ENCODE measurements around the gene MXRA5.
"Not testable (repeated sequence)": the region's sequence is repeated elsewhere in the genome, so short reads cannot be mapped to it uniquely, and the experiment has no call there.

Gene MXRA5

DNA sequence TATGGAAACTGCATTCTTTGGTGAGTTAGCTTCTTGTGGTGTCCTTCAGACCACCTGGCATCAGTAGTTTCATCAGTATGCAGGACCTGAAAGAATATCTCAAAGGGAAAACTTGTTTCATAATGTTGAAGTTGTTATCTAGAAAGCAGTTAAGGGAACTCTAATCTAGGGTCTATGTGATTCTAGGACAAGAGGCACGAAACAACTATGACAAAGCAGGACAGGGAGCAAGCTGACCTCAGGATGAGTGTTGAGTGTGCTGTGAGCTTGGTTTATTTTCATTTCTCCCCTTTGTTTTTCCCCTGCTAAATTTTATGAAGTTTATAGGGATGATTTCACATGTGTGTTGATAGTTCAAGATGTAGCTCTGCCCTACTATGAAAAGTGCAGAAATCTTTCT, 65.7 kb downstream of the MXRA5 start:
- peaks cover 7% of the 10 kb centered on the region for H3K9me3 Mint-ChIP-seq
- no peak overlapping the region for H3K27ac Mint-ChIP-seq

DNA sequence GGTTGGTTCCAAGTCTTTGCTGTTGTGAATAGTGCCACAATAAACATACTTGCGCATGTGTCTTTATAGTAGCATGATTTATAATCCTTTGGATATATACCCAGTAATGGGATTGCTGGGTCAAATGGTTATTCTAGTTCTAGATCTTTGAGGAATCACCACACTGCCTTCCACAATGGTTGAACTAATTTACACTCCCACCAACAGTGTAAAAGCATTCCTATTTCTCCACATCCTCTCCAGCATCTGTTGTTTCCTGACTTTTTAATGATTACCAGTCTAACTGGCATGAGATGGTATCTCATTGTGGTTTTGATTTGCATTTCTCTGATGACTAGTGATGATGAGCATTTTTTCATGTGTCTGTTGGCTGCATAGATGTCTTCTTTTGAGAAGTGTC, 72.8 kb downstream of the MXRA5 start:
- ATAC-seq; H3K27ac Mint-ChIP-seq; H3K9me3 Mint-ChIP-seq; H3K4me3 Mint-ChIP-seq; H3K36me3 Mint-ChIP-seq; DNase-seq (ENCODE audit: low spot score in 2 of 2); H3K4me1 Mint-ChIP-seq: not testable (repeated sequence)

More for the DNA sequence above, 65.7 kb downstream of the MXRA5 start:
- Mint-ChIP-seq H3K4me1 (no peaks in the 10 kb centered on the region), H3K4me3 (no peak overlapping the region), H3K36me3 (no peaks in the 10 kb centered on the region)
- no peak for DNase-seq (ENCODE audit: low spot score in 2 of 2)
- ATAC-seq, result no peak

DNA sequence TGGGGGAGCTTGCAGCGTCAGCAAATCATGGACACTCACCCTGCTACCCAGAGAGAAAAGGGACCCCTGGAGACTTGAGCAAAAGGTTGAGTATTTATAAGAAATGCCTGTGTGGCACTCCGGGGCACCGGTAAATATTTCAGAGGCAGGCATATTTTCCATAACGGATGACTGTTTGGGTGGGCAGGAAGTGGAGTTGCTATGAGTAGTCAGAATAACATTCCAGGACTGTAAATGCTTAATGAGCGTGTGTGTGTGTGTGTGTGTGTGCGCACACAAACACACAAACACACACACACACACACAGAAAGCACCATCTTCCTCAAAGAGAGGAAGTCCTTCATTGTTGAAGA, 74.6 kb downstream of the MXRA5 start:
- ATAC-seq (no peak), DNase-seq (ENCODE audit: low spot score in 2 of 2) (no peak)
- Mint-ChIP-seq H3K4me3 (no peak overlapping the region), H3K9me3 (no peaks in the 10 kb centered on the region), H3K27ac (no peak overlapping the region), H3K36me3 (no peaks in the 10 kb centered on the region), H3K4me1 (no peaks in the 10 kb centered on the region)

DNA sequence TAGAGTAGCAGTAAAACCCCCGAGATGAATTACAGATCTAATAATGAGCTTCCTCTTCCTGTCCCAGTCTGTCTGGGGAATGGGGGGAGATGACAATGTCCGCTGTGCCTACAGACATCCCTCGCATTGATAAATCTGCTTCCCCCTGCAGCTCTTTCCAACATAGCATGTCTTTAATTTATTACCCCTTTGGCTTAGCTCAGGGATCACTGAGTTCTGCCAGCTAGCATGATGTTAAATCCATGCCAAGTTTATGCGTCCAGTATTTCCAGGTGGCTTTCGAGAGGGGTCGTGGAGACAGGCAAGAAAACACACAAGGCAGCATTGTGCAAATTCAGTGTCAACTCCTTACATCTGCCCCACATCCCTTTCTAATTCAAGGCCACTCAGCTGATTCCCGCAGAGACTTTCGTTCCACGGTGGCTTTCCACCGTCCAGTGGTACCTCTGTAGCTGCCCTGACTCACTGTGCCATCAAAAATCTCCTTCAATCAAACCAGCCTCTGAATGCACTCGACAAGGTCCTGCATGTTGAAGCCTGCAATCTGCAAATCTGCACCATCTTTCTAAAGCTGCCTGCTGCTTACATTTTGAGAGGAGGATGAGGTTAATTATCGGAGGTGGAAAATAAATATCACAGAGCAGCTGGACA, 75.1 kb downstream of the MXRA5 start:
- H3K27ac Mint-ChIP-seq, result no peak overlapping the region
- ATAC-seq (no peak), DNase-seq (ENCODE audit: low spot score in 2 of 2) (no peak)
- no peaks in the 10 kb centered on the region for H3K4me1 Mint-ChIP-seq
- H3K9me3 Mint-ChIP-seq, result no peaks in the 10 kb centered on the region
- no peaks in the 10 kb centered on the region for H3K36me3 Mint-ChIP-seq
- no peak overlapping the region for H3K4me3 Mint-ChIP-seq

DNA sequence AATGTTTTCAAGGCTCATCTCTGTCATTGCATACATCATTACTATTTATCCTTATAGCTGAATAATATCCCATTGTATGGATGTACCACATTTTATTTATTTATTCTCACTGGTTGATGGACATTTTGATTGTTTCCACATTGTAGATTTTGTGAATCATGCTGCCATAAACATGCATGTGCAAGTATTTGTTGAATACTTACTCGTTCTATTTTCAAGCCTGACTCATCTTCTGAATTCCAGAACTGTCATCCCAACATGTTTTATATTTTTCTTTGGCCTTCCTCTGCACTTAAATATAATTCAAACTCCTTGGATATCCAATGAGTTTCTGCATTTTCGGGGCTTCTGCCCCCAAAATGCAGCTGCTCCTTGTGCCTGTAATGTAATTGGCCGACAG, 77.6 kb downstream of the MXRA5 start:
- no peaks in the 10 kb centered on the region for H3K36me3 Mint-ChIP-seq
- no peak overlapping the region for H3K4me3 Mint-ChIP-seq
- no peaks in the 10 kb centered on the region for H3K4me1 Mint-ChIP-seq

DNA sequence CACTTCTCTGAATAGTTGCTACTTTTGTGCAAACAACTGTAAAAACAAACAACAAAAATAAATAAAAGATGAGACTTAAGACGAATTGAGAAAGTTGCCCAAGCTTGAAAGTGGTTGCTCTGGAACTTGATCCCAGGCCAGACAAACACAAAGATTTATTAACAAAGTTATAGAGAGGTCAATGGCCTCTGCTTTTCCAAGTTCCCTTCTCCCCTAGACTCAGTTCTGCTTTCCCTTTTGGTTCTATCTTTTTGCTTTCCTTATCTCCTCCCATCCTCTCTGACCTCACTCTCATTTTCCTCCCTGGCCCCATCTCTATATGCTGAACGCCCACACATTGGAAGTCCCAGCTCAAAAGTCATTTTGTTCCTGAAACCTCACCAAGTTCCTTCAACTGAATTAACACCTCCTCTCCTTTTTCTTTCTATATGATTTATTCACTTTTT, 82.7 kb downstream of the MXRA5 start:
- H3K36me3 Mint-ChIP-seq, result no peaks in the 10 kb centered on the region
- H3K27ac Mint-ChIP-seq, result no peak overlapping the region
- DNase-seq (ENCODE audit: low spot score in 2 of 2), result no peak
- no peak overlapping the region for H3K4me3 Mint-ChIP-seq
- no peaks in the 10 kb centered on the region for H3K4me1 Mint-ChIP-seq
- peaks cover 3% of the 10 kb centered on the region for H3K9me3 Mint-ChIP-seq
- ATAC-seq, result no peak

More for the DNA sequence above, 77.6 kb downstream of the MXRA5 start:
- Mint-ChIP-seq H3K27ac (no peak overlapping the region), H3K9me3 (peaks cover 1% of the 10 kb centered on the region)
- ATAC-seq (no peak), DNase-seq (ENCODE audit: low spot score in 2 of 2) (no peak)

DNA sequence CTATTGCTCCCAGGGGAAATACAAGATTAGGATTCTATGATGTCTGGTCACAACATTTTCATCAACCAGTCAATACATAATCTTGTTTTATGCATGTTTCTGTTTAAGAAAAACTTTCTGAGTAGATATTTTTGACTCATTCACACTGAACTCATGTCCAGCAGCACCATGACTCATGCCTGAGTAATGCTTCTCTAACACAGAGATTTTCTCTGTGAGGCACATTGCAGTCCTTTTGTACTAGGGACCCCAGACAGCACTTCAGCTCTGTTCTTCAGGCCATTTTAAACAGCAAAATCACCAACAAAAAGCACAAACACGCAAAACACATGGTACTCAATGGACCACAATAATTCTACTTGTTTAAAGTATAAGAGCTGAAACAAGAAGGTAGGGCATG, 83.6 kb downstream of the MXRA5 start:
- Mint-ChIP-seq H3K36me3 (no peaks in the 10 kb centered on the region), H3K27ac (no peak overlapping the region), H3K4me3 (no peak overlapping the region), H3K9me3 (peaks cover 3% of the 10 kb centered on the region), H3K4me1 (no peaks in the 10 kb centered on the region)
- ATAC-seq, result no peak
- DNase-seq (ENCODE audit: low spot score in 2 of 2), result no peak
